Measurements from ENCODE around the gene EXOC4.
A peak's percentile ranks its signal among the peaks of the same experiment; 100 is the strongest.

EXOC4 gene

DNA sequence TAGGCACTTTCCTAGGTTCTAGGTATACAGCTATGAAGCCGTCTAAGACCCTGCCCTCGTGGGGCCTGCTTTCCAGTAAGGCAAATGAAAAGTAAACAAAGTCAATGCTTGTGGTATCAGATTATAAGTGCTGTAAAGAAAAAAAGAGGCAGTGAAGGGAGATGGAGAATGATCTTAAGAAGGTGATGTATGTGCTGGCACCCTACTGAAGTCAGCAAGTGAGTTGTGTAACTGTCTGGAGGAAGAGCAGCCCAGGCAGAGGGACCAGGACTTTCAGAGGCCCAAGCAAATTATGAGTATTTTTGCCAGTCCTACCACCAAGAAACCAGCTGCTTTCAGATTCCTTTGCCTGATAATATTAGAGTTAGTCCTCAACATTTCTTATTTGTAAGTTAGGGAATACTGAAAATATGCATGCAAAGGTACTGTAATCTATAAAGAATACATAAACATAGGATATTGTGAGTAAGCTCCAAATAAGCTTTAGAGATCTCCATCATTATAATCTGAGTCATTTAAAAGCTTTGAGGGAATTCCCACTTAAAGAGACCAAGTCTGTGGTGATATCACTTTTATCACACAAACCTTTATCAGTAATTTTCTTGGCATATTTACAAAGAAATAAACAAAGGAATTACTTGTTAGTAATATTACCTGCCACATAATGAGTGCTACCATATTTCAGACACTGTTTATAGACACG is 545.1 kb downstream of the EXOC4 start:
- ATAC-seq (no peak), DNase-seq (no peak)
- no peaks in the 10 kb centered on the region for H3K9me3 Mint-ChIP-seq

DNA sequence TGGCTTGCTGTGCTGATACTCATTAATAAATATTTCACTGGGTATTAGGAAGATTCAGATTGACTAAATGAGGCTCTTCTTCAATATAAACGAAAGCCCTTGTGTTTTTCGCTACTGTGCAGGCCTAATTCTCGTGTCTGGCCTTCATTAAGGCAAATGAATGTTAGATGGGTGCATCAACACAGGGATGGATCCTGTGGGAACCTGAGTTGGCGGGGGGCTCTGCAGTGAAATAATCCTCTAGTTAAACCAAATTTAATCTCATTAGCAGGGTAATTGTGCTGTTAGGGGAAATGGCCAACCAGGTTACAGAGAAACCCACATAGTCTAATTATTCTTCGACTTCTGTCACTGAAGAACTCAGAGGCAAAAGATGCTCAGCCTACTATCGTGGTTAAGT is 548.5 kb downstream of the EXOC4 start:
- Mint-ChIP-seq H3K4me3 (no peak overlapping the region), H3K27me3 (no peaks in the 10 kb centered on the region), H3K27ac (no peak overlapping the region), H3K4me1 (no peaks in the 10 kb centered on the region), H3K9me3 (no peaks in the 10 kb centered on the region)
- DNase-seq (no peak), ATAC-seq (no peak)

More for the DNA sequence above, 545.1 kb downstream of the EXOC4 start:
- Mint-ChIP-seq H3K4me3 (no peak overlapping the region), H3K4me1 (no peaks in the 10 kb centered on the region), H3K27me3 (no peaks in the 10 kb centered on the region), H3K27ac (no peak overlapping the region)

DNA sequence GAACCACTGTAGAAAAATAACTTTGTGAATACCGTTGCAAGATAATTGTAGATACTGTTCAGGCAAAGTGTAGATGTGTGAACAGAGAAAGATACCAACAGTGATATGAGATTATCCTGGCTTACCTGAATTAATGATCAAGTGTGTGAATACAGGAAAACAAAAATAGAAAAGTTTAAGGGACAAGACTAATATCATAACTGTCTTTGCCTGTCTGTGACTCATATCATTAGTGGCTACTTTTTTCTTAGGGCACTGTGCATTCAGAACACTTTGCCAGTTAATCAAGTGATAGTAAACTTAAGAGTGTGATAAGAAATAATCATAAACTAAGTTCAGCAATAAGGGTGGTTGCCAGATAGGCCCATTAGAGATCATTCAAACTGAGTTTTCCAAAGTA is 551.2 kb downstream of the EXOC4 start:
- H3K9me3 Mint-ChIP-seq: no peaks in the 10 kb centered on the region
- ATAC-seq (no peak), DNase-seq (no peak)
- no peaks in the 10 kb centered on the region for H3K4me1 Mint-ChIP-seq
- H3K27ac Mint-ChIP-seq: no peak overlapping the region
- H3K4me3 Mint-ChIP-seq: no peak overlapping the region
- H3K27me3 Mint-ChIP-seq: no peaks in the 10 kb centered on the region

DNA sequence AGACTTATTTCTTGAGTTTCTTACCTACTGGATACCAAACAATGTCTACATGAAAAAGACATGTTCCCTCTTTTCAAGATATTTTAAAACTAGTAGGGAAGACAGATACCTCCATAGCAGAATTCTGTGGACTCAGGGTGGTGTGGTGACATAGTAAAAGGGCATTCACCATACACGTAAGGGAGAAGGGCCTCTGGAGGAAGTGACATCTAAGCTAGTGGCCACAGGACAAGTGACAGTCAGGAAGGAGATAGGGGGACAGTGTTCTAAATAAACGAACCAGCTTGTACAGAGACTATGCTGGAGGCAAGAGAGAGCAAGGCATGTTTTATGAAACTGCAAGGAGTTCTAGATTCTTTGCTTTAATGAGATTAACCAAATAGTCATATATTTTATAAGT is 552.5 kb downstream of the EXOC4 start:
- H3K9me3 Mint-ChIP-seq: no peaks in the 10 kb centered on the region
- H3K4me1 Mint-ChIP-seq: no peaks in the 10 kb centered on the region
- no peak for ATAC-seq
- peak overlapping the region in 1 of 2 donors; percentile 12 for H3K27ac Mint-ChIP-seq
- DNase-seq: no peak
- H3K4me3 Mint-ChIP-seq: no peak overlapping the region
- H3K27me3 Mint-ChIP-seq: no peaks in the 10 kb centered on the region

DNA sequence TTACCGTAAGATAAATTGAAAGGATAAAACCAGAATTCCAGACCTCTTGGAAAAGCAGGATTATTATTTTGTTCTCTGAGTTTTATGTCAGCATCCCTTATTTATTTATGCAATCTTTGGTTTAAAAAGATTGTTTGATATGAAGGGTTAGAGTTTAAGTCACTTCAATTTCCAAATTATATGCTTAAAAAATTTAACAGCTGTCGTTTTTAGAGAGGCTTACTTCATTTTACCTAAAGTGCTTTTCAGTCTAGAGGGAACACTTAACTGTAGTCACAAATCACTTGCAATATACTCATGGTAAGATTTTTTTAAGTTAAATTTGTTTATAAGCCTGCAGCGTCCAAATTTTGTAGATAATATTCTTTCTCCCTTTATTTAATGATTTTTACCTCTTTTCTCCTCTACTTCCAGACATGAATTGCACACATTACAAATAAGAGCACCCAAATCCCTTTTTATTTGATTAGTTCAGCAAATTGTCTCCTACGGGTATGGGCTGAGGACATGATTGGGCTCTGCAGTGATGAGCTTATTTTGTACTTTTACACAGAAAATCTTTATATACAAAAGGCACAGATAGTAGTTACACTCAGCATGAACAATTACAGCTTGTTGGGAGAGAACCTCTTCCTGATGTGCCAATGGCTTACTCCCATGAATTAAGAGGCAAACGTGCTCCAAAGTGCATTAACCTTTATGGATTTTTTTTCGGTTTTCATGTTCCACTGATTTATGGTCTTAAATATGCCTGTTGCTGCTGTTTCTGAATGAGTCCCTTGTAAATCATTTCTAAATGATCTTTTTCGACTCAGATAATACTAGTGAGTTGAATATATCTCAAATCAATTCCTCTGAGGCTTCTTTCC is 555.0 kb downstream of the EXOC4 start:
- H3K4me3 Mint-ChIP-seq: no peak overlapping the region
- no peaks in the 10 kb centered on the region for H3K4me1 Mint-ChIP-seq
- H3K27me3 Mint-ChIP-seq: no peaks in the 10 kb centered on the region
- H3K27ac Mint-ChIP-seq: no peak overlapping the region
- DNase-seq (no peak), ATAC-seq (no peak)
- H3K9me3 Mint-ChIP-seq: no peaks in the 10 kb centered on the region

DNA sequence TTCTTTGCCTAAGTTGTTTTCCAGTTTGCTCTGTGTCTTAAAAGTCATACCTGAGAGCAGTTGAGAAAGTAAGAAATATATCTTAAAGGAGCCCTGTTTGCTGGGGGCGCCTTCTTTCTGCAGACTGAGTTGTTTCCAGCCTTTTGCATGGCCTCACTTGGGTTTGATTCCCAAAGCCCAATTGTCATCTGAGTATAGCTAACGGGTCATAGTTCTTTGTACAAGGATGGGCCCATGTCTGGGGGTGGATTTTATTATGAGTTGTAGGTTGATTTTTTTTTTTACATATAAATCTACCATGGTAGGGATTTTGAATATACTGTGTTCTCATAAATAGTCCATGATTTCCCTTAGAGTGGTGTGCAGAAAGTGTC is 555.6 kb downstream of the EXOC4 start:
- Mint-ChIP-seq H3K9me3 (no peaks in the 10 kb centered on the region), H3K27ac (no peak overlapping the region), H3K4me1 (no peaks in the 10 kb centered on the region), H3K27me3 (no peaks in the 10 kb centered on the region), H3K4me3 (no peak overlapping the region)
- ATAC-seq: no peak
- DNase-seq: no peak

- H3K4me1 Mint-ChIP-seq: no peaks in the 10 kb centered on the region
- no peak overlapping the region for H3K27ac Mint-ChIP-seq
- H3K4me3 Mint-ChIP-seq: no peak overlapping the region
- H3K27me3 Mint-ChIP-seq: no peaks in the 10 kb centered on the region
- H3K9me3 Mint-ChIP-seq: no peaks in the 10 kb centered on the region
- ATAC-seq (no peak), DNase-seq (no peak)
These were observed 560.0 kb downstream of the EXOC4 start for GRCh38 chr7:133812877-133813276.

- Mint-ChIP-seq H3K27me3 (no peaks in the 10 kb centered on the region), H3K9me3 (no peaks in the 10 kb centered on the region), H3K27ac (no peak overlapping the region), H3K4me3 (no peak overlapping the region), H3K4me1 (no peaks in the 10 kb centered on the region)
- DNase-seq: no peak
- no peak for ATAC-seq
These were observed 562.8 kb downstream of the EXOC4 start for GRCh38 chr7:133815611-133816210.

GRCh38 chr7:133819695-133820094 is 566.8 kb downstream of the EXOC4 start:
- no peak overlapping the region for H3K27ac Mint-ChIP-seq
- no peaks in the 10 kb centered on the region for H3K9me3 Mint-ChIP-seq

DNA sequence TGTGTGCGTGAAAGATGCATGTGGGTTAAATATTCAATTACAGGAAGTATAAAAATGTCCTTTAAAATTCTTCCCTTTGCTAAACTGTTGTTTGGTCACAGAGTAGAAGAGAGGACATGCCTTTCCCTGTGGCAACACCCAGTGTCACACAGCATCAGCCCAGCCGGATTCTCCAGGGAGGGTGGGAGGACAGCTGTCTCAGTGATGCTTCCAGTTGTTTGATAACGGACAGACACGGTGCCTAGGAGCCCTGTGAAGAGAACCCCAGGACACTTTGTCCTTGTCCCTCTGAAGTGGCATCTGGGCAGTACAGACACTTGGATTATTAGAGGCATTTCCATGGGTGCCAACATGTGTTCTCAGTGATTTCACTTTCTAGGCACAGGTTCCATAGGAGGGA is 567.7 kb downstream of the EXOC4 start:
- no peak for DNase-seq
- H3K4me1 Mint-ChIP-seq: peaks cover 5% of the 10 kb centered on the region
- H3K9me3 Mint-ChIP-seq: no peaks in the 10 kb centered on the region
- H3K4me3 Mint-ChIP-seq: no peak overlapping the region
- ATAC-seq: no peak
- H3K27me3 Mint-ChIP-seq: no peaks in the 10 kb centered on the region
- H3K27ac Mint-ChIP-seq: no peak overlapping the region

More at GRCh38 chr7:133819695-133820094, 566.8 kb downstream of the EXOC4 start:
- ATAC-seq (no peak), DNase-seq (no peak)
- Mint-ChIP-seq H3K4me3 (no peak overlapping the region), H3K27me3 (no peaks in the 10 kb centered on the region), H3K4me1 (peaks cover 5% of the 10 kb centered on the region)

DNA sequence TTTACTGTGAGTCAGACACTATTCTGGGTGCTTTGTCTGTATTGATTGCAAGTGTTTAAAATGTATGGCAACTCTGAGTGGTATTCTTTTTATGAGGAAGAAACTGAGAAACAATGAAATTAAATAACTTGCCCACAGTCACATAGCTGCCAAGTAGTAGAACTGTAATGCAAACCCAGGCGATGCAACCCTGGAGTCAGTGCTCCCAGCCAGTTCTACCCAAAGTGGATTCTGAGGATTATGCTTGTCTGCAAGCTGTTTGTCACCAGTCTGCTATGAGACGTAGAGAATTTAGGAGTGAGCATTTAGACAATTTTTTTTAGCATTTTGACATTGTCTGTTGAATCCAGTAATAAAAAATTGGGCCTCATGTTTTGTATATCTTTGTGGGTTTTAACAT is 568.3 kb downstream of the EXOC4 start:
- ATAC-seq: no peak
- no peak for DNase-seq
- Mint-ChIP-seq H3K9me3 (no peaks in the 10 kb centered on the region), H3K4me1 (peaks cover 5% of the 10 kb centered on the region), H3K27me3 (no peaks in the 10 kb centered on the region), H3K27ac (no peak overlapping the region), H3K4me3 (no peak overlapping the region)

DNA sequence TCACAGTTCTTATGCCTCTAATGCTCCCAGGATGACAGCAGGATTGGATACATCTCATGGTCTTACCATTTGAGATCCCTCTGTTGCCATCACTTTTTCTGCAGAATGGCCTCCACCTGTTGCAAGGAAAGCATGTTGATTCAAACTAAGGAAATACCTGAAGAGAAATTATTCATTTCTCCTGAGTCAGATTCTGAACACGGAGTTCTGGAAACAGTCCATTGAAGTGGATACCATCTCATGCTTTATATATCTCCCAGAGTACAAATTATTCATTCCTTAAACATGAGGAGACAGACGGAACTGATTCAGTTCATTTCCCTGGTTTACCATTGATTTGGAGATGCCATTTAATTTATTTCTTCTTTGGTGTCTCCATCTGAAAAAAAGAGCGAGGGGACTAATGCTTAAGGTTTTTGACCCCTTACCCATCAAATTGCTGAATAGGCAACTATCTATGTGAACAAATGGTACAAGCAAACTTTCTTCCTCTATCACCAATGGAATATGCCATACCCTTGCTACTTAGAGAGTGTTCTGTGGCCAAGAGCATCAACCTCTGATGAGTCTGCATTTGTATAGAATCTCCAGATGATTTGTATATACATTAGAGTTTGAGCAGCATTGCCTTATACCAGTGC is 569.2 kb downstream of the EXOC4 start:
- ATAC-seq (no peak), DNase-seq (no peak)
- Mint-ChIP-seq H3K4me3 (no peak overlapping the region), H3K4me1 (peaks cover 5% of the 10 kb centered on the region), H3K9me3 (no peaks in the 10 kb centered on the region), H3K27me3 (no peaks in the 10 kb centered on the region), H3K27ac (no peak overlapping the region)

DNA sequence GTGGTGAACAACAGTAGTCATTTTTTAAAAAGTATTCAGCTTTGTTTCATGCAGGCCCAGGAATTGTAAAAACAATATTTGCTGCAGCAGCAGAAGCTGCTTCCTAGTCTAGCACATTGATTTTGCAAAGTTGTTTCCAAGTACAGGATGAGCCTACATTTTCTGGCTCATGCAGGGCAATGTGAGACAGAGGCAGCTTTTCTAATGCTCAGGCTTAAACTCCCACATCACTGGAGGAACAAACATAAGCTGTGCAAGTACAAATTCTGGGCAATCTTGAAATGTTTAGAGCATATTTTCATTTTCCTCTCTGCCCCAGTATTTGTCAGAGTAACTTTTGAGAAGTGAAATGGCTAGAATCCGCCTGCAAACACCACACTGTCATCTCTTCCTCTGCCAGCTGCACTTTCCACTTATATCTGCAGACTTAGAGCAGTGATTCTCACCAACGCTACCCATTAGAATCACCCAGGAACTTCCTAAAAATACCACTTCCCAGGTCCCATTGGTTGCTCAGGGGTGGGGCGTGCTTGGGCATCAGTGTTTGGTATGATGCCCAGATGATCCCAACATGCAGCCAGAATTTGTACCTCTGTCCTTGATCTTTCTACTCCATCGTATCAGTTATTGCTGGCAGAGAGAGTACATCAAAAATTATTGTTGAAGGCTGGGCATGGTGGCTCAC is 570.1 kb downstream of the EXOC4 start:
- H3K27ac Mint-ChIP-seq: peak overlapping the region in 1 of 2 donors; percentile 65
- DNase-seq (no peak), ATAC-seq (no peak)
- H3K27me3 Mint-ChIP-seq: no peaks in the 10 kb centered on the region
- no peaks in the 10 kb centered on the region for H3K9me3 Mint-ChIP-seq
- H3K4me1 Mint-ChIP-seq: peaks cover 5% of the 10 kb centered on the region
- no peak overlapping the region for H3K4me3 Mint-ChIP-seq

- peaks cover 5% of the 10 kb centered on the region for H3K4me1 Mint-ChIP-seq
- no peaks in the 10 kb centered on the region for H3K27me3 Mint-ChIP-seq
- no peak for ATAC-seq
- H3K9me3 Mint-ChIP-seq: no peaks in the 10 kb centered on the region
- no peak for DNase-seq
- peak overlapping the region in 1 of 2 donors; percentile 1 for H3K27ac Mint-ChIP-seq
- no peak overlapping the region for H3K4me3 Mint-ChIP-seq
These were observed 571.3 kb downstream of the EXOC4 start for GRCh38 chr7:133824132-133824531.

Measured in stimulated activated naive CD8-positive, alpha-beta T cell treated with anti-CD3 and anti-CD28 coated beads, Interleukin-15, amount 100 ng/mL, for 72 hours (primary cell).